Measurements from ENCODE around the gene C2orf81. TPM values are rescaled to one million over a fixed set of nuclear protein-coding genes. Genes with fewer than 3 reads are reported as not detected.
"Not testable (repeated sequence)": the region's sequence is repeated elsewhere in the genome, so short reads cannot be mapped to it uniquely, and the experiment has no call there.

The C2orf81 gene
- 4.7 to 8.8 TPM (median 6.0 TPM) in 3 replicates for total RNA-seq

DNA sequence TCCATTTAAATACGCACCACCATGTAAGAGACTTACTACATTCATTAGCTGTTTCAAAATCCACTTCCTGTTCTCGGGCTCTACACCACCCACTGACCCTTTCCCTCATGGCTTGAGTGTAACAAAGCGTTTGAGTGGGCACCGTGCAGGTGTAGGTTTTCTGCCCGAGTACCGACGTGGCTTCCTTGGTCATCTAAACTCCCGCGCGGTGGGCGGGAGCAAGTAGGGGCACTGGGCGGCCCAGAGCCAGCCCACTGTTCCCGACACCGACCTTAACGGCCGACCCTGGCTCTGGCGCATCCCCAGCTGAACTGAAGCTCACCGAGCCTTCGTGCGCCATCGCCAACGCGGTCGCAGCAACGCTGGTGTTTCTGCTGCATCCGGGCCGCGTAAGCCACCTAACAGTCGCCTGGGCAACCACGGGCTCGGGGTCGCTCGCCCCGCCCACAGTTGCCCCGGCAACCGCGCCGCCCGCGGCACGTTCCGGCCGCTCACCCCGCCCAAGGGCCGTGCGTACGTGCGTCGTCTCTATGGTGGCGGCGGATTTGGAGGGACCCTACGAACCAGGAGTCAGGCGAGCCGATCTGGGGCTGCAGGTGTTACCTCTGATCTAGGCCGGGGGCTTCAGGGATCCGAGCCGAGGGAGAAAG, at the start of gene C2orf81, which contains the start of gene WDR54:
Gene C2orf81, minus strand, starts transcription at position 399 of the 650 bp plus-strand sequence. Its CDS starts 59 bp downstream, at position 340.
Gene WDR54, plus strand, starts transcription at position 510 of the 650 bp plus-strand sequence. CDS start 424 bp downstream, outside the sequence.
- Mint-ChIP-seq H3K36me3 (no peaks in the 10 kb centered on the region), H3K9me3 (no peaks in the 10 kb centered on the region), H3K27me3 (ENCODE audit: low read depth) (peaks cover 6% of the 10 kb centered on the region), H3K4me3 (peak within 1 kb of the TSS; percentile 93), H3K4me1 (peaks cover 7% of the 10 kb centered on the region), H3K27ac (peak within 1 kb of the TSS; percentile 89)
- DNase-seq (ENCODE audit: low spot score in 2 of 2, unreplicated experiment in 2 of 2): peak; percentile 67 to 85
- TF ChIP-seq, protein P1, sequence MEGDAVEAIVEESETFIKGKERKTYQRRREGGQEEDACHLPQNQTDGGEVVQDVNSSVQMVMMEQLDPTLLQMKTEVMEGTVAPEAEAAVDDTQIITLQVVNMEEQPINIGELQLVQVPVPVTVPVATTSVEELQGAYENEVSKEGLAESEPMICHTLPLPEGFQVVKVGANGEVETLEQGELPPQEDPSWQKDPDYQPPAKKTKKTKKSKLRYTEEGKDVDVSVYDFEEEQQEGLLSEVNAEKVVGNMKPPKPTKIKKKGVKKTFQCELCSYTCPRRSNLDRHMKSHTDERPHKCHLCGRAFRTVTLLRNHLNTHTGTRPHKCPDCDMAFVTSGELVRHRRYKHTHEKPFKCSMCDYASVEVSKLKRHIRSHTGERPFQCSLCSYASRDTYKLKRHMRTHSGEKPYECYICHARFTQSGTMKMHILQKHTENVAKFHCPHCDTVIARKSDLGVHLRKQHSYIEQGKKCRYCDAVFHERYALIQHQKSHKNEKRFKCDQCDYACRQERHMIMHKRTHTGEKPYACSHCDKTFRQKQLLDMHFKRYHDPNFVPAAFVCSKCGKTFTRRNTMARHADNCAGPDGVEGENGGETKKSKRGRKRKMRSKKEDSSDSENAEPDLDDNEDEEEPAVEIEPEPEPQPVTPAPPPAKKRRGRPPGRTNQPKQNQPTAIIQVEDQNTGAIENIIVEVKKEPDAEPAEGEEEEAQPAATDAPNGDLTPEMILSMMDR (IDR thresholded peaks at IDR 0.05; ENCODE audit: unreplicated experiment): no peak

DNA sequence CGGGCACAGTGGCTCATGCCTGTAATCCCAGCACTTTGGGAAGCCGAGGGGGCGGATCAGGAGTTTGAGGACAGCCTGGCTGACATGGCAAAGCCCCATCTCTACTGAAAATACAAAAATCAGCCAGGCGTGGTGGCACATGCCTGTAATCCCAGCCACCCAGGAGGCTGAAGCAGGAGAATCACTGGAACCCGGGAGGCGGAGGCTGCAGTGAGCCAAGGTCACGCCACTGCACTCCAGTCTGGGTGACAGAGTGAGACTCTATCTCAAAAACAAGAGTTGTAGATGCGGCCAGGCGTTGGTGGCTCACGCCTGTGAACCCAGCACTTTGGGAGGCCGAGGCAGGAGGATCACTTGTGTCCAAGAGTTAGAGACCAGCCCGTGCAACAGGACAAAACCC, 49.3 kb upstream of the C2orf81 start:
- not testable (repeated sequence) for H3K36me3 Mint-ChIP-seq; H3K9me3 Mint-ChIP-seq; H3K27me3 Mint-ChIP-seq (ENCODE audit: low read depth); DNase-seq (ENCODE audit: low spot score in 2 of 2, unreplicated experiment in 2 of 2)
- Mint-ChIP-seq H3K4me1 (peaks cover 21% of the 10 kb centered on the region), H3K27ac (peak overlapping the region; percentile 65), H3K4me3 (peak overlapping the region; percentile 42)

DNA sequence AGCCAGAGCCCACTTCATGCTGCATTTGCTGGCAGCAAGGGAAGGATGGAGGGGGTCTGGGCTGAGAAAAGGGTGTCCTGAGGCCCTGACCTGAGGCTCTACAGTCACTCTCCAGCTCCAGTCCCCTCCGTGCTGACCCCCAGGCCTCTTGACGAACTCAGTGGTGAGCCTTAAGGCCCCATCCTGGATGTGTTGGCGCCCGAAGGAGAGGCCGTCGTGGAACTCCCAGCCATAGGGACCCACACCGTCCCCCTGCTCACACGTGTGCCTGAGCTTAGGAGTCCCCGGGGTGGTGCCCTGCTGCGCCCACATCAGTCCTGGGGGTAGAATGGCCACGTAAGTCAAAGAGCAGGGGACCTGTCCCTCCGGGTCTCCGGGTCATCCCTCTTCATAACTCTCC, 43.0 kb upstream of the C2orf81 start:
- no peaks in the 10 kb centered on the region for H3K27me3 Mint-ChIP-seq (ENCODE audit: low read depth)
- TF ChIP-seq, protein P1 (IDR thresholded peaks at IDR 0.05; ENCODE audit: unreplicated experiment): no peak
- DNase-seq (ENCODE audit: low spot score in 2 of 2, unreplicated experiment in 2 of 2): no peak
- H3K27ac Mint-ChIP-seq: peak overlapping the region; percentile 83
- no peaks in the 10 kb centered on the region for H3K9me3 Mint-ChIP-seq
- peaks cover 23% of the 10 kb centered on the region for H3K4me1 Mint-ChIP-seq
- no peaks in the 10 kb centered on the region for H3K36me3 Mint-ChIP-seq
- H3K4me3 Mint-ChIP-seq: peak overlapping the region; percentile 95

DNA sequence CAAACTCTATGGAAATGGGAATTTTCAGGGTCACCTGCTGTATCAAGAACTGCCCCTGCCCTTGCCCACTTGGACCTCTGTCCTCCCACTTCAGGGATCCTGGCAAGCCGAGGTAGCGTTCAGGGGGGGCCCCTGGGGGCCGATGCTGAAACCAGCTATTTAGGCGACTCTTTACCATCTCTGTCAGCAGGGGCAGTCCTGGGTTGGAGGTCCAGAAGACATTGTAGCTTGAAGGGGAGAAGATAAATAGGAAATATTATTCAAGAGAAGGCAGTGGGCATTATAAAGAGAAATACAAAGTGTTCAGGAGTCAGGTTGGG, 41.3 kb upstream of the C2orf81 start:
- TF ChIP-seq, protein P1 (IDR thresholded peaks at IDR 0.05; ENCODE audit: unreplicated experiment): no peak
- no peak for DNase-seq (ENCODE audit: low spot score in 2 of 2, unreplicated experiment in 2 of 2)
- Mint-ChIP-seq H3K27ac (no peak overlapping the region), H3K9me3 (no peaks in the 10 kb centered on the region), H3K36me3 (no peaks in the 10 kb centered on the region), H3K4me3 (peak overlapping the region; percentile 46), H3K27me3 (ENCODE audit: low read depth) (no peaks in the 10 kb centered on the region), H3K4me1 (peaks cover 30% of the 10 kb centered on the region)

DNA sequence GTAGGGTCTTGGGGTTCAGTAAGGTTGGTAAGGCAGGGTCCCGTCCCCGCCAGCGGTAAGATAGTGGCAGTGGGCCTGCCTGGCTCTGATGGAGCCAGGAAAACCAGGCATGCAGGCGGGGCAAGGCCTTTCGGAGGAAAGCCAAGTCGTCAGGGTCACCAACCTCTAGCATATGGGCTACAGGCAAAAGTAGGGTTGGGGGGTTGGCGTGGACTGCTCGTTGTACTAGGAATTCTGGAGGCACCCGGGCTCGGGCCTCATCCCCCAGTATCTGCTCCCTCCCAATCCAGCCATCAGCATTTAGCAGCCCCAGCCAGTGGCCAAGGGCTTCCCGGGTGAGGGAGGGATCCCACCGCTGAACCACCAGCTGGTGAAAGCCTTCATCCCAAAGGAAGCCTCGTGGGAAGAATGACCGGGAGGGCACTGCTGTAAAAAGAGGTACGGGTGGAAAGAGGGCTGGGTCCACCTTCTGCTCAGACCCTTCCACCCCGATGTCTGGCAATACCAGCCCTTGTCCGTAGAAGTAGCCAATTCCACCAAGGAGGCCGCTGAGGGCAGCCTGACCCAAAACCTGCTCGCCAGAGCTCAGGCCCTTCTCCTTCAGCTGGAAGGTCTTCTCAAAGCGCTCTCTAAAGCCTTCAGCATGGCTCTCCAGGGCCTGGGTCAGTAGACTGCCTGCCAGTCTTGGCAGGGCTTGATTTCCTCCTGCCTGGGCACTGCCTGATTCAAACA, 40.8 kb upstream of the C2orf81 start:
- Mint-ChIP-seq H3K9me3 (no peaks in the 10 kb centered on the region), H3K4me3 (peak overlapping the region; percentile 46), H3K36me3 (no peaks in the 10 kb centered on the region), H3K27me3 (ENCODE audit: low read depth) (no peaks in the 10 kb centered on the region), H3K27ac (no peak overlapping the region), H3K4me1 (peaks cover 31% of the 10 kb centered on the region)
- no peak for DNase-seq (ENCODE audit: low spot score in 2 of 2, unreplicated experiment in 2 of 2)
- TF ChIP-seq, protein P1 (IDR thresholded peaks at IDR 0.05; ENCODE audit: unreplicated experiment): no peak

Measured in mesothelial cell of epicardium (in vitro differentiated cells).